IPS-20b (cell line): ENCODE results near the gene PLSCR4.

Experiments used
- H3K27ac ChIP-seq: one replicate; pipeline ENCODE4 v1.5.1; 2013; ENCODE audit warnings: low read length
- H3K27me3 ChIP-seq: 2 replicates; pipeline ENCODE4 v1.6.1; 2013; ENCODE audit warnings: mild to moderate bottlenecking, low read length, inconsistent platforms; ENCODE audit not compliant: insufficient read depth
- H3K36me3 ChIP-seq: 2 replicates; pipeline ENCODE4 v1.6.1; 2013; ENCODE audit warnings: low read depth, mild to moderate bottlenecking, inconsistent platforms, low read length, moderate library complexity; ENCODE audit not compliant: insufficient read depth
- H3K4me1 ChIP-seq: 2 replicates; pipeline ENCODE4 v1.6.1; 2013; ENCODE audit warnings: mild to moderate bottlenecking, control low read depth, inconsistent platforms, low read length, moderate library complexity; ENCODE audit not compliant: insufficient read depth
- H3K4me3 ChIP-seq: 2 replicates; pipeline ENCODE4 v1.5.1; 2013; ENCODE audit warnings: mild to moderate bottlenecking, low read length, inconsistent platforms
- H3K9ac ChIP-seq: 2 replicates; pipeline ENCODE4 v1.6.1; 2013; ENCODE audit warnings: low read depth, mild to moderate bottlenecking, inconsistent platforms, low read length, moderate library complexity
- H3K9me3 ChIP-seq: 2 replicates; pipeline ENCODE4 v1.6.1; 2013; ENCODE audit warnings: mild to moderate bottlenecking, low read depth, low read length, inconsistent platforms; ENCODE audit not compliant: insufficient read depth

Gene PLSCR4

DNA sequence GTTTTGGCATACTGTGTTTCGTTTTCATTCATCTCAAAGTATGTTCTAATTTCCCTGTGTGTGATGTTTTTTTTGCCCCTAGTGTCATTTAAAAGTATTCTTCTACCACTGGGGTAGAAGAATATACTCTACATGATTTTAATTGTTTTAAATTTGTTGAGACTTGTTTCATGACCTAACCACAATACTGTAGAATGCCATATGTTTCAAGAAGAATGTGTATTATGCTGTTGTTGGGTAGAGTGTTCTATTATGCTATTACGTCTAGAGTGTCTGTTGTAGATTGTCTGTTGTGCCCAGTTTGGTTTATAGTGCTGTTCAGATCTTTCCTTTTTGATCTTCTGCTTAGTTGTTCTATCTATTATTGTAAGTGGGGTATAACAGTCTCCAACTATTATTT lies 36.4 kb downstream of the PLSCR4 start:
- Histone ChIP-seq H3K27ac (no peak overlapping the region), H3K27me3 (no peaks in the 10 kb centered on the region), H3K9ac (no peak overlapping the region), H3K9me3 (no peaks in the 10 kb centered on the region), H3K36me3 (no peaks in the 10 kb centered on the region), H3K4me1 (no peaks in the 10 kb centered on the region), H3K4me3 (no peak overlapping the region)

- Histone ChIP-seq H3K9me3 (no peaks in the 10 kb centered on the region), H3K27ac (no peak overlapping the region), H3K36me3 (no peaks in the 10 kb centered on the region), H3K4me1 (no peaks in the 10 kb centered on the region), H3K4me3 (no peak overlapping the region), H3K27me3 (no peaks in the 10 kb centered on the region), H3K9ac (no peak overlapping the region)
These were observed 41.5 kb downstream of the PLSCR4 start for GRCh38 chr3:146209371-146209770.

GRCh38 chr3:146203776-146204175 lies 47.1 kb downstream of the PLSCR4 start:
- Histone ChIP-seq H3K9ac (no peak overlapping the region), H3K4me3 (no peak overlapping the region), H3K36me3 (no peaks in the 10 kb centered on the region), H3K9me3 (no peaks in the 10 kb centered on the region), H3K4me1 (no peaks in the 10 kb centered on the region), H3K27me3 (no peaks in the 10 kb centered on the region), H3K27ac (no peak overlapping the region)

GRCh38 chr3:146200461-146201220 lies 50.3 kb downstream of the PLSCR4 start:
- H3K4me1 ChIP-seq, result no peaks in the 10 kb centered on the region
- no peak overlapping the region for H3K4me3 ChIP-seq
- H3K9me3 ChIP-seq, result no peaks in the 10 kb centered on the region
- H3K36me3 ChIP-seq, result no peaks in the 10 kb centered on the region
- H3K27ac ChIP-seq, result no peak overlapping the region
- H3K9ac ChIP-seq, result no peak overlapping the region
- no peaks in the 10 kb centered on the region for H3K27me3 ChIP-seq

DNA sequence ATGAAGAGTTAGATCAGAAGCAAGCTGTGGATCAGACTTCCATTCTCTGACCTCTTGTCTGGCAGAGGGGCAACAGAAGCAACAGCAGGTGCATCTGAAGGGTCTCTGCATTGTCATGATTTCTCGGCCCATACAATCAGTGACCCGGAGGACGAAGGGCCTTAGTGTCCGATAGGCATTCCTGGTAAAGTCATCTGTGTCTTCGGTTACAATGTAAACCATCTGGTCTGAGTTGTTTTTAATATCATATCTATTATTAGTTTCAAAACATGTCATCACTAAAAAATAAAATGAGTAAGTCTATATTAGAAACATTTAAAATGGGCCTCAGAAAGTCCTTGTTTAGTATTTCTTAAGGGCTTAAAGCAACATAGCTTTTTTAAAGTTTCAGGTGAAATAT lies 51.1 kb downstream of the PLSCR4 start:
- Histone ChIP-seq H3K27ac (no peak overlapping the region), H3K36me3 (no peaks in the 10 kb centered on the region), H3K4me3 (no peak overlapping the region), H3K27me3 (no peaks in the 10 kb centered on the region), H3K4me1 (no peaks in the 10 kb centered on the region), H3K9me3 (no peaks in the 10 kb centered on the region), H3K9ac (no peak overlapping the region)

DNA sequence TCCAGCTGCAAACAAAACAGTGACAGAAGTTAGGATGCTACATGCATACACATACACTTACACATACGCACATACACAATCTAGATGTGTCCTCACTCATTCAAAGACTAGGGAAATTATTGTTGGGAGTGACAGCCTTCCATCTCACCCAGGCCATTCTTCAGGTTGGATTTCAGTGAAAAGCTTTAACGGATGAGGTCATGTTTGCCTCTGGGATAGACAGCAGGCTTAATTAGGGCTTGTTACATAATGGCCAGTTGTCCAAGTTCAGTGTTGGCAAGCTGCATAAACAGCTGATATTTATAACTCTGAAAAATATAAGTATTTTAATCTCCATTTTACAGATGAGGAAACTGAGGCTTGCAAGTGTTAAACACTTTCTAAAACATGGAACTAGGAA lies 54.1 kb downstream of the PLSCR4 start:
- Histone ChIP-seq H3K4me1 (no peaks in the 10 kb centered on the region), H3K4me3 (no peak overlapping the region), H3K36me3 (no peaks in the 10 kb centered on the region), H3K27ac (no peak overlapping the region), H3K9ac (no peak overlapping the region), H3K9me3 (no peaks in the 10 kb centered on the region), H3K27me3 (no peaks in the 10 kb centered on the region)

DNA sequence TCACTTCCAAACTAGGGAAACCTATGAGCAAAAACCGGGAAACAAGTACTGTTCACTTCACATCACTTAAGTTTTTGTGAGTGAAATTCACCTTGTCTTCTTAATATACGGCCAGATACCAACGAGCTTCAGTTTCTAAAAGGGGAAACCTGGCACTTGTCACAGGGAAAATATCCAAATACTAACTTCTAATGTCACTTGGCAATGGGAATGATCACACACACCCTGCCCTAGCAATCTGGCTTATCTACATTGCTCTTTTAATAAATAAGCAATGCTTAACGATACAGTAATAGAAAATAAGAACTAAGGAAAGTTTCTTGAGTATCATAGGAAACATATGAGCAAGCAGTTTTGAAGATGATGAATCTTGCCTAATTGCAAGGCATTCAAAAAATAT lies 55.3 kb downstream of the PLSCR4 start:
- no peaks in the 10 kb centered on the region for H3K9me3 ChIP-seq
- no peaks in the 10 kb centered on the region for H3K27me3 ChIP-seq
- no peaks in the 10 kb centered on the region for H3K4me1 ChIP-seq
- no peak overlapping the region for H3K4me3 ChIP-seq
- H3K9ac ChIP-seq, result no peak overlapping the region
- H3K36me3 ChIP-seq, result no peaks in the 10 kb centered on the region
- H3K27ac ChIP-seq, result no peak overlapping the region

- Histone ChIP-seq H3K36me3 (no peaks in the 10 kb centered on the region), H3K9me3 (no peaks in the 10 kb centered on the region), H3K9ac (no peak overlapping the region), H3K27ac (no peak overlapping the region), H3K4me3 (no peak overlapping the region), H3K4me1 (no peaks in the 10 kb centered on the region), H3K27me3 (no peaks in the 10 kb centered on the region)
These were observed 55.9 kb downstream of the PLSCR4 start for GRCh38 chr3:146195030-146195429.

GRCh38 chr3:146191051-146191450 lies 59.9 kb downstream of the PLSCR4 start:
- Histone ChIP-seq H3K36me3 (no peaks in the 10 kb centered on the region), H3K4me1 (no peaks in the 10 kb centered on the region), H3K4me3 (no peak overlapping the region), H3K9me3 (no peaks in the 10 kb centered on the region), H3K27ac (no peak overlapping the region), H3K27me3 (no peaks in the 10 kb centered on the region), H3K9ac (no peak overlapping the region)

DNA sequence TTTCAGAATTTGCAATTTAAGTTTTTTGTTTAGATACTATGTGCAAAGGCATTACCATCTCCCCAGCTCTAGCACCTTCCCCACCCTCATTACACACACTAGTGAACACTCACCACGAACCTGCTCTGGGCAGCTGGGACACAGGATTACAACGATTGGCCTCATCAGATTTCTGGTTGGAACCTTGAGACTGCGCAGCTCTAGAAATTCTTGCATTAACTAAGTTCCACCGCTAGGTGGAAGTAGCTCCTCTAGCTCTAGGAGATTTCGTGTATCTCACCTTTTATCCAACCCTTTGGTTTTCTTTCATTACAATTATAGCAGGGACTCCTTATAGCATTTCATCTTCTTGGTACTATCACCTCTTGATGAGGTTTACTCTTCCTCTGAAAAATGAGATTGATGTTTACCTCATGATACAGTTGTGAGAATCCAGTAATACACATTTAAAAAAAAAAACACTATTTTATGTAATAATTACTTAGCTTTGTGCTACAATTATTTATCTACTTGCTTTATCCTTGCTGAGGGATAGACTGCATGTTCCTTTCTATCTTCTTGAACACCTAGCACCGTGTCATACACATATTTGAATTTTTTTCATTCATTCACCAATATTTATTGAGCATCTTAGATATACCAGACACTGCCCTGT lies 61.3 kb downstream of the PLSCR4 start:
- Histone ChIP-seq H3K27me3 (no peaks in the 10 kb centered on the region), H3K4me3 (no peak overlapping the region), H3K9ac (no peak overlapping the region), H3K9me3 (no peaks in the 10 kb centered on the region), H3K4me1 (no peaks in the 10 kb centered on the region), H3K36me3 (no peaks in the 10 kb centered on the region), H3K27ac (no peak overlapping the region)

GRCh38 chr3:146187334-146187950 lies 63.5 kb downstream of the PLSCR4 start:
- Histone ChIP-seq H3K27ac (no peak overlapping the region), H3K4me1 (no peaks in the 10 kb centered on the region), H3K36me3 (no peaks in the 10 kb centered on the region)

More at GRCh38 chr3:146187334-146187950, 63.5 kb downstream of the PLSCR4 start:
- Histone ChIP-seq H3K9ac (no peak overlapping the region), H3K27me3 (no peaks in the 10 kb centered on the region), H3K9me3 (no peaks in the 10 kb centered on the region), H3K4me3 (no peak overlapping the region)
